OCI-LY7 (cell line): ENCODE measurements around the gene RAB35.

Experiments
- CTCF ChIP-seq: fragments of 200-600 bp; sonication (generic); conservative IDR thresholded peaks from 2 replicates; pipeline ENCODE4 v1.5.1; 2014; ENCODE audit warnings: mild to moderate bottlenecking, antibody characterized with exemption, low read length, moderate library complexity, mixed read lengths
- EZH2phosphoT487 ChIP-seq: fragments of 200-600 bp; sonication (generic); IDR thresholded peaks from 2 replicates; pipeline ENCODE4 v1.6.1; 2018; ENCODE audit warnings: low read depth, borderline replicate concordance, mild to moderate bottlenecking, mixed run types, antibody characterized with exemption, low read length, moderate library complexity, mixed read lengths

- TF ChIP-seq CTCF (no peak), EZH2phosphoT487 (no peak)
Observed at GRCh38 chr12:120060196-120060595, 56.4 kb downstream of the RAB35 start.
